ENCODE measurements around the gene CLEC4E. TPM values are rescaled to one million over a fixed set of nuclear protein-coding genes. Genes with fewer than 3 reads are reported as not detected.

CLEC4E gene
- total RNA-seq, 2 donors from 2014 or later, result 0.73 to 3.0 TPM

GRCh38 chr12:8553088-8553627 lies 12.5 kb upstream of the CLEC4E start:
- Histone ChIP-seq H3K9me3 (no peaks in the 10 kb centered on the region), H3K27me3 (replicated peaks; ENCODE audit: insufficient read depth) (no peaks in the 10 kb centered on the region), H3K4me3 (no peak overlapping the region), H3K27ac (no peak overlapping the region), H3K36me3 (no peaks in the 10 kb centered on the region), H3K4me1 (replicated peaks) (no peaks in the 10 kb centered on the region)
- 44% methylated on average over 6 of the region's 6 CpGs for WGBS
- DNase-seq (ENCODE audit: low spot score), result no peak
- intact Hi-C loops (cut with DNase I), result no loop called here
- TF ChIP-seq POLR2AphosphoS5 (IDR thresholded peaks at IDR 0.05), result no peak
- TF ChIP-seq, protein P1, sequence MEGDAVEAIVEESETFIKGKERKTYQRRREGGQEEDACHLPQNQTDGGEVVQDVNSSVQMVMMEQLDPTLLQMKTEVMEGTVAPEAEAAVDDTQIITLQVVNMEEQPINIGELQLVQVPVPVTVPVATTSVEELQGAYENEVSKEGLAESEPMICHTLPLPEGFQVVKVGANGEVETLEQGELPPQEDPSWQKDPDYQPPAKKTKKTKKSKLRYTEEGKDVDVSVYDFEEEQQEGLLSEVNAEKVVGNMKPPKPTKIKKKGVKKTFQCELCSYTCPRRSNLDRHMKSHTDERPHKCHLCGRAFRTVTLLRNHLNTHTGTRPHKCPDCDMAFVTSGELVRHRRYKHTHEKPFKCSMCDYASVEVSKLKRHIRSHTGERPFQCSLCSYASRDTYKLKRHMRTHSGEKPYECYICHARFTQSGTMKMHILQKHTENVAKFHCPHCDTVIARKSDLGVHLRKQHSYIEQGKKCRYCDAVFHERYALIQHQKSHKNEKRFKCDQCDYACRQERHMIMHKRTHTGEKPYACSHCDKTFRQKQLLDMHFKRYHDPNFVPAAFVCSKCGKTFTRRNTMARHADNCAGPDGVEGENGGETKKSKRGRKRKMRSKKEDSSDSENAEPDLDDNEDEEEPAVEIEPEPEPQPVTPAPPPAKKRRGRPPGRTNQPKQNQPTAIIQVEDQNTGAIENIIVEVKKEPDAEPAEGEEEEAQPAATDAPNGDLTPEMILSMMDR (IDR thresholded peaks at IDR 0.05), result no peak
- no peak for TF ChIP-seq POLR2A (IDR thresholded peaks at IDR 0.05)

DNA sequence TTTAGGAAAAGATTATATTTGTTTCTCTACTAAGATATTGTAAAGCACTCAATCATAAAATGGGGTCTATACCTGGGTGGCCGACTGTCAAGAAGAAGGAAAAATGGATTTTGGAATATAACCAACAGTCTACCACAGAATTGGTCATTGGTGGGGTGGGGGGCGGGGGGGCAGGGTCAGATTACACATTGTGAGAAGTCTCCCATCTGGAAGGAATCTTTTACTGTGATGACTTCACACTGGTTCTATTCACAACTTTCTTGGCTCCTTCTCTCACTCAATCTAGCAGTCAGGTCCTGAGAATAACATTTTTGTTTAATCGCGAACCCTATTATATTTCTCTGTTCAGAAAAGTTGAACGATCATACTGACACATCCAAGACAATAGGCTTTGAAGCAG lies 8.7 kb upstream of the CLEC4E start:
- no peaks in the 10 kb centered on the region for H3K4me1 ChIP-seq (replicated peaks)
- H3K4me3 ChIP-seq, result no peak overlapping the region
- H3K9me3 ChIP-seq, result no peaks in the 10 kb centered on the region
- no peak for DNase-seq (ENCODE audit: low spot score)
- no peaks in the 10 kb centered on the region for H3K36me3 ChIP-seq
- WGBS, result 67% methylated on average over 5 of the region's 5 CpGs
- intact Hi-C loops (cut with DNase I), result no loop called here
- no peak overlapping the region for H3K27ac ChIP-seq
- H3K27me3 ChIP-seq (replicated peaks; ENCODE audit: insufficient read depth), result no peaks in the 10 kb centered on the region
- no peak for TF ChIP-seq POLR2A (IDR thresholded peaks at IDR 0.05)
- TF ChIP-seq, protein P1 (IDR thresholded peaks at IDR 0.05), result no peak
- TF ChIP-seq POLR2AphosphoS5 (IDR thresholded peaks at IDR 0.05), result no peak

DNA sequence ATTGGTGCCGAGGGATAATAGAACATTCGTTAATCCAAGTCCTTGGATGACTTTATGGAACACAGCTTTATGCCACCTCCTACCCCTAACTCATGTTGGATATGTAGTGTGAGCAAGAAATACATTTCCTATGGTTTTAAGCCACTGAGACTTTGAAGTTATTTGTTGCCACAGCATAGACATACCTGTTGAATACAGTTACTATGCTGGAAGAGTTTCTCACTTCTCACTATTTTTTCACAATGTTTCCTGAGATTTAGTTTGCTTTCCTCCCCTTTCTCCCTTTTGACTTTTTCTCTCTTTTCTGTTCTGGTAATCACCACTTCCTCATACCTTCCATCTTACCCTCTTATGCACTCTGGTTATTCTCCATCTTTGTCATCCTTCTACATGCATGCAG lies 7.5 kb upstream of the CLEC4E start:
- TF ChIP-seq, protein P1 (IDR thresholded peaks at IDR 0.05), result no peak
- no peak for TF ChIP-seq POLR2A (IDR thresholded peaks at IDR 0.05)
- no peak for TF ChIP-seq POLR2AphosphoS5 (IDR thresholded peaks at IDR 0.05)
- Histone ChIP-seq H3K4me1 (replicated peaks) (no peaks in the 10 kb centered on the region), H3K36me3 (no peaks in the 10 kb centered on the region), H3K27ac (no peak overlapping the region), H3K4me3 (no peak overlapping the region), H3K27me3 (replicated peaks; ENCODE audit: insufficient read depth) (no peaks in the 10 kb centered on the region), H3K9me3 (no peaks in the 10 kb centered on the region)
- WGBS, result 96% methylated on average over 2 of the region's 2 CpGs
- no peak for DNase-seq (ENCODE audit: low spot score)
- intact Hi-C loops (cut with DNase I), result no loop called here

GRCh38 chr12:8547645-8548044 lies 6.9 kb upstream of the CLEC4E start:
- no peak for DNase-seq (ENCODE audit: low spot score)
- Histone ChIP-seq H3K4me1 (replicated peaks) (no peaks in the 10 kb centered on the region), H3K27ac (no peak overlapping the region), H3K9me3 (no peaks in the 10 kb centered on the region), H3K27me3 (replicated peaks; ENCODE audit: insufficient read depth) (no peaks in the 10 kb centered on the region), H3K4me3 (no peak overlapping the region), H3K36me3 (no peaks in the 10 kb centered on the region)
- WGBS, result 45% methylated on average over 2 of the region's 2 CpGs
- intact Hi-C loops (cut with DNase I), result no loop called here
- TF ChIP-seq POLR2A (IDR thresholded peaks at IDR 0.05) (no peak), POLR2AphosphoS5 (IDR thresholded peaks at IDR 0.05) (no peak)
- TF ChIP-seq, protein P1 (IDR thresholded peaks at IDR 0.05), result no peak

DNA sequence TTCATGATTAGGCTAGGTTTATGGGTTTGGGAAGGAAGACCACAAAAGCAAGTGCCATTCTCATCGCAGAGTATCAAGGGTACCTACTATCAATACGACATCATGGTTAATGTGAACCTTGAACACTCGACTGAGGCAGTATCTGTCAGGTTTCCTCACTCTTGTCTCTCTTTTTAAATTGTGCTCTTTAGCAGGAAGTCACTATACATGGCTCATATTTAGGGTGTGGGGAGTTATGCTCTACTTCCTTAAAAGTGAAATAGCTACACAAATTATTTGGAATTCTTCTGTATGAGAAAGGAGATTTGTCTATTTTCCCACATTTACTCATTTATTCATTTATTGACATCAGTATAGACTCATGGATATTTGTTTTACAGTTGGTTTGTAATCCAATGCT lies 5.9 kb upstream of the CLEC4E start:
- Histone ChIP-seq H3K4me1 (replicated peaks) (no peaks in the 10 kb centered on the region), H3K27ac (no peak overlapping the region), H3K4me3 (no peak overlapping the region), H3K27me3 (replicated peaks; ENCODE audit: insufficient read depth) (no peaks in the 10 kb centered on the region), H3K36me3 (no peaks in the 10 kb centered on the region), H3K9me3 (no peaks in the 10 kb centered on the region)
- intact Hi-C loops (cut with DNase I), result no loop called here
- TF ChIP-seq, protein P1 (IDR thresholded peaks at IDR 0.05), result no peak
- TF ChIP-seq POLR2AphosphoS5 (IDR thresholded peaks at IDR 0.05) (no peak), POLR2A (IDR thresholded peaks at IDR 0.05) (no peak)
- no peak for DNase-seq (ENCODE audit: low spot score)
- 74% methylated on average over 3 of the region's 3 CpGs for WGBS
